ENCODE results near the gene CFAP141.

CFAP141 gene

DNA sequence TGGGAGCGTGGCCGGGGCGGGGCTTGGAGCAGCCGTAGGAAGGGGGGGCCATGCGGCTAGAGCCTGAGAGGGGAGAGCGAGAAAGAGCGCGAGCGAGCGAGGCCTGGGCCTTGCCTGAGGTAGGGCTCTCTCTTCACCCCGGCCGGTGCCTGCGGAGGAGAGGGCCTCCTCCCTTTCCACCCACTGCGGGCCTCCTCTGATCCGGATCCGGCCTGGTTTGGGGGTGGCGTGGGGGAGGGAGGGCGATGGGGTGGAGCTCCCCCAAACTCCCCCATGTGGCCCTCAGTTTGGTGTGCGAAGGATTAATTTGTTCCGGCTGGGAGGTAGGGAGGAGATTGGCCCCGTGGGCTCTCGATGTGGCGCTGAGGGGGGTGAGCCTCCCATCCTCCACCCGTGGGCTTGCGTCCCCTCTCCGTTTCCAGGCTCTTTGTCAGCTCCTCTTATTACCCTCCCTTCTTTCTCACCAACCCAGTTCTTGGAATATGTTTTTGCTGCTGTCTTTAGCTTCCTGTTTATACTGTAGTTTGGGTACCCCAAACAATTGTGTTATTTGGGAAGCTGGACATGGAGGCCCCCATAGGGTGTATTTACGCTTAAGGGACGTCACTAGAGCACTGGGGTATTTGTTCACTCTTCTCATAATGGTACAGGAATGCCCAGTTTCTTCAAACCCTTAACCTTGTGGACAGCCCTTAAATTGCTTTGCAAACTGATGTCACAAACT, 15.3 kb upstream of the CFAP141 start:
- in situ Hi-C loops (cut with MboI; ENCODE audit: low pct_unique_long_range_greater_than_20kb, low sequenced_read_pairs, unreplicated experiment): no loop called here
- TF ChIP-seq CTCF (IDR thresholded peaks at IDR 0.05; ENCODE audit: extremely low read depth, insufficient read depth, missing control alignments): no peak
- peak; percentile 62 for DNase-seq (ENCODE audit: low spot score)

GRCh38 chr1:154220970-154221277, 14.8 kb upstream of the CFAP141 start:
- TF ChIP-seq CTCF (IDR thresholded peaks at IDR 0.05; ENCODE audit: extremely low read depth, insufficient read depth, missing control alignments): no peak
- in situ Hi-C loops (cut with MboI; ENCODE audit: low pct_unique_long_range_greater_than_20kb, low sequenced_read_pairs, unreplicated experiment): no loop called here
- no peak for DNase-seq (ENCODE audit: low spot score)

DNA sequence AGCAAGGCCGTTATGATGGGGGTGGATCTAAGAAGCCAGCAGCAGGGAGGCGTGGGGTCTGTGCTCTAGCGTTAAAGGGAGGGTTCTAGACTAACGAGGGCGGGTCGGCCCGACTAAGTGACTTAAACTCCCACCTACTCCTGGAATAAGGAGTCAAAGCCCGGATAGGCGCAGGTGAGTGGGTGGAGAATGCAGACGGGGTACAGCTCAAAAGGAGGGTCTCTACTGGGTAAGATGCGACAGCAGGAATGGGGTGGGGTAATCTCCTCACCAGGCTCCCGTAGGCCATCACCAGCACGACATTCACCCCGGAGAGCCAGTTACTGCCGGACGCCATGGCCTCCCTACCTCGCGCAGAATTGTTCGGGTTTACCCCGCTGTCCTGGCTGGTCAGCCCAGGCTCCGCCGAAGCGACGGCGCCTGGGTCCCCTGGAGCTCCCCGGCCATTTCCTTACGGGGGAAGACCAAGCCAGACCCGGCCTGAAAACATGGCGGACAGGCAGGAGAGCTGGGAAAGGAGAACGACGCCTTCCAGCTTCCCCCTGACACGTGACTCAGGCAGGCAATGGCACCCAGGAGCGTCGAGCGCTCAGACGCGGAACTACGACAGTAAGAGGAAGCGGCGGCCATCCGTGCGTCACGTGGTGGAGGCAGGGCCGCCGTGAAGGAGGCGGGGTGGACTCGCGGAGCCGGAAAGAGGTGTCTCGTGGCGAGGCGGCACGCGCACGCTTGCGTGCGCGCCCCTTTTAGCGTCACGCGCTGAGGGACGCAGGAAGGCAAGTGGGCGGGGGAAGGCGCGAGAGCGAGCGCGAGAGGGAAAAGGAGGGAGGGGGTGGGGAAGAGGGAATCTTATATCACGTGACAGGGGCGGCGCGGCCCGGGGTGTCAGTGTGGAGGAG, 14.2 kb upstream of the CFAP141 start, which contains the start of gene UBAP2L:
TSS of gene UBAP2L (plus strand) at position 885 of the 899 bp plus-strand sequence. CDS start 4,169 bp downstream, outside the sequence.
- in situ Hi-C loops (cut with MboI; ENCODE audit: low pct_unique_long_range_greater_than_20kb, low sequenced_read_pairs, unreplicated experiment): no loop called here
- peak; percentile 95 for DNase-seq (ENCODE audit: low spot score)
- no peak for TF ChIP-seq CTCF (IDR thresholded peaks at IDR 0.05; ENCODE audit: extremely low read depth, insufficient read depth, missing control alignments)

GRCh38 chr1:154219541-154219940, 13.4 kb upstream of the CFAP141 start:
- in situ Hi-C loops (cut with MboI; ENCODE audit: low pct_unique_long_range_greater_than_20kb, low sequenced_read_pairs, unreplicated experiment): no loop called here
- TF ChIP-seq CTCF (IDR thresholded peaks at IDR 0.05; ENCODE audit: extremely low read depth, insufficient read depth, missing control alignments): no peak

DNA sequence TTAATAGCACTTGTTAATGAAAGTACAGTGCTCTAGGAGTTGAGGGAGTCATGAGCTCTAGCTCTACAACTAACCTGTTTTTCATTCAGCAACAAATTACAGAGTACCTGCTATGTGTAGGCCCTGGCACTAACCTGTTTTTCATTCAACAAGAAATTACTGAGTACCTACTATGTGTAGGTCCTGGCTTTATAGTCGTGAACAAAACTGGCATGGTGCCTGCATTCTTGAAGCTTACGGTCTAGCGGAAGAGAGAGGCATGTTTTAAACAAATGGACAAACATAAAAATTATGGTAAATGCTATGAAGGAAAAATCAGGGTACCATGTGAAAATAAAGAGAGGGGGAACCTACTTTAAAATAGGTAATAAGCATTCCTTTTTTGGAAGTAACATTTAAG, 12.4 kb upstream of the CFAP141 start:
- in situ Hi-C loops (cut with MboI; ENCODE audit: low pct_unique_long_range_greater_than_20kb, low sequenced_read_pairs, unreplicated experiment): no loop called here
- DNase-seq (ENCODE audit: low spot score): no peak
- no peak for TF ChIP-seq CTCF (IDR thresholded peaks at IDR 0.05; ENCODE audit: extremely low read depth, insufficient read depth, missing control alignments)

More at GRCh38 chr1:154219541-154219940, 13.4 kb upstream of the CFAP141 start:
- DNase-seq (ENCODE audit: low spot score): no peak

DNA sequence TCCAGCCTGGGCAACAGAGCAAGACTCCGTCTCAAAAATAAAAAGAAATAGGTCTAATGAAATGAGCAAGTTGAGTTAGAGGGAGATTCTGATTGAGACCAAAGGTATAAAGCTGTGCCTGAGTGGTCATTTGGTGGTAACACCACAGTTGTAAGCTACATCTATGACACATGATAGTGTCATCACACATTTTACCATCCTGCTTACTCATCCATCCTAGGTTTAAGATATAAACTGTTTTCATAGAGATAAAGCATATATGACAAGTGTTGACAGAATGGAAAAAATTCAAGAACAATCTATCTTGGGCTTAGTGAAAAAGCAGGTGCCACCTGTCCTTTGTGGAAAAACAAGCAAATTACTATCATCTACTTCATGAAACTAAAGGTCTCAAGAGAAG, 7.1 kb upstream of the CFAP141 start:
- no peak for DNase-seq (ENCODE audit: low spot score)
- in situ Hi-C loops (cut with MboI; ENCODE audit: low pct_unique_long_range_greater_than_20kb, low sequenced_read_pairs, unreplicated experiment): no loop called here
- no peak for TF ChIP-seq CTCF (IDR thresholded peaks at IDR 0.05; ENCODE audit: extremely low read depth, insufficient read depth, missing control alignments)

Data from GM13977 (cell line).